Panc1 (cell line): ENCODE data around the gene ENTPD8.

Source experiments
- CTCF ChIP-seq: fragments of 450-650 bp; IDR thresholded peaks from 2 replicates; pipeline ENCODE4 v1.5.1; 2017; ENCODE audit warnings: mild to moderate bottlenecking
- POLR2AphosphoS5 ChIP-seq: IDR thresholded peaks from 2 replicates; pipeline ENCODE4 v1.6.1; 2012; ENCODE audit warnings: mild to moderate bottlenecking, low read depth, low read length, moderate library complexity
- SIN3A ChIP-seq: IDR thresholded peaks from 2 replicates; pipeline ENCODE4 v1.6.1; 2012; ENCODE audit warnings: low read depth, mild to moderate bottlenecking, low read length, moderate library complexity, borderline replicate concordance; ENCODE audit not compliant: insufficient read depth

GRCh38 chr9:137402746-137403145 lies 38.4 kb downstream of the ENTPD8 start:
- TF ChIP-seq CTCF: no peak
- TF ChIP-seq SIN3A: no peak
- no peak for TF ChIP-seq POLR2AphosphoS5
